Activated CD4-positive, alpha-beta T cell treated with anti-CD3 and anti-CD28 coated beads for 36 hours (primary cell): ENCODE measurements around the gene OLFML2A. TPM values are rescaled to one million over a fixed set of nuclear protein-coding genes. Genes with fewer than 3 reads are reported as not detected.
A peak's percentile ranks its signal among the peaks of the same experiment; 100 is the strongest.

Experiments used
- ATAC-seq: fragments of 200-7000 bp; cut with Tn5 transposase; one replicate; pipeline ENCODE4 v1.10.0; 2021; ENCODE audit warnings: mild to moderate bottlenecking, moderate library complexity
- CTCF ChIA-PET: fragments of 350-600 bp; sonication (Branson Sonifier 250); formaldehyde crosslinking; loops from one replicate; lab custom pipeline; 2021; ENCODE audit warnings: antibody characterized with exemption; lab: Charles Lee
- POLR2A ChIA-PET: fragments of 350-600 bp; sonication (Branson Sonifier 250); formaldehyde crosslinking; loops from one replicate; lab custom pipeline; 2021; ENCODE audit warnings: antibody characterized with exemption, inconsistent platforms; lab: Charles Lee
- DNase-seq: peaks from one replicate; pipeline ENCODE4 v3.0.0-alpha.2; 2020
- H3K27ac Mint-ChIP-seq: one replicate; pipeline ENCODE4 v1.8.0; 2021; ENCODE audit warnings: mixed read lengths
- H3K27me3 Mint-ChIP-seq: one replicate; pipeline ENCODE4 v1.8.0; 2021; ENCODE audit warnings: mixed read lengths
- H3K36me3 Mint-ChIP-seq: one replicate; pipeline ENCODE4 v1.8.0; 2021; ENCODE audit warnings: low read depth, mixed read lengths
- H3K4me1 Mint-ChIP-seq: one replicate; pipeline ENCODE4 v1.8.0; 2021; ENCODE audit warnings: mixed read lengths
- H3K4me3 Mint-ChIP-seq: one replicate; pipeline ENCODE4 v1.8.0; 2021; ENCODE audit warnings: mild to moderate bottlenecking, moderate library complexity, mixed read lengths
- H3K9me3 Mint-ChIP-seq: one replicate; pipeline ENCODE4 v1.8.0; 2021; ENCODE audit warnings: low read depth, mixed read lengths
- intact Hi-C, 2 experiments: fragments of 100-400 bp; cut with DNase I in 1 of 2; cut with micrococcal nuclease in 1 of 2; formaldehyde crosslinking; loops; one replicate each; pipeline versions ENCODE4 v1.14.2 to v1.15.1; 2022 to 2024; cut with DNase I, micrococcal nuclease
- total RNA-seq, 2 experiments: library from RNA; stranded (reverse); gene quantifications; one replicate each; pipeline ENCODE4 v1.2.3, GENCODE V29; 2021

OLFML2A gene
- total RNA-seq, 2 experiments from 2014 or later: 0.05 TPM; not detected in 1

GRCh38 chr9:124810663-124811355 is 33.9 kb downstream of the OLFML2A start:
- intact Hi-C loops: no loop called here
- DNase-seq (no peak), ATAC-seq (no peak)
- H3K4me3 Mint-ChIP-seq: no peak overlapping the region
- H3K9me3 Mint-ChIP-seq: no peaks in the 10 kb centered on the region
- no peaks in the 10 kb centered on the region for H3K4me1 Mint-ChIP-seq
- ChIA-PET CTCF (no interaction called here), POLR2A (no interaction called here)
- H3K36me3 Mint-ChIP-seq: no peaks in the 10 kb centered on the region
- H3K27me3 Mint-ChIP-seq: no peaks in the 10 kb centered on the region
- H3K27ac Mint-ChIP-seq: no peak overlapping the region

GRCh38 chr9:124812441-124812876 is 35.5 kb downstream of the OLFML2A start:
- H3K4me1 Mint-ChIP-seq: no peaks in the 10 kb centered on the region
- H3K4me3 Mint-ChIP-seq: no peak overlapping the region
- no peak for ATAC-seq
- intact Hi-C loops: no loop called here
- H3K27me3 Mint-ChIP-seq: no peaks in the 10 kb centered on the region
- no peaks in the 10 kb centered on the region for H3K9me3 Mint-ChIP-seq
- H3K27ac Mint-ChIP-seq: no peak overlapping the region
- H3K36me3 Mint-ChIP-seq: no peaks in the 10 kb centered on the region
- DNase-seq: peak; percentile 27
- ChIA-PET CTCF (interaction anchor here (0.7 kb wide), 1 partner anchor 11 kb away, joined by 4 read pairs; no protein-coding TSS in a partner anchor), POLR2A (no interaction called here)

- ChIA-PET POLR2A (interaction anchor here (0.6 kb wide), 1 partner anchor 44 kb away, joined by 3 read pairs; no protein-coding TSS in a partner anchor), CTCF (interaction anchor here (0.7 kb wide), 1 partner anchor 38 kb away, joined by 6 read pairs; no protein-coding TSS in a partner anchor)
- Mint-ChIP-seq H3K4me1 (peaks cover 1% of the 10 kb centered on the region), H3K27me3 (peaks cover 1% of the 10 kb centered on the region), H3K9me3 (no peaks in the 10 kb centered on the region), H3K27ac (no peak overlapping the region), H3K4me3 (no peak overlapping the region), H3K36me3 (no peaks in the 10 kb centered on the region)
- intact Hi-C loops: no loop called here
- no peak for ATAC-seq
- no peak for DNase-seq
Measured at GRCh38 chr9:124813041-124813440, 36.1 kb downstream of the OLFML2A start.

- ChIA-PET CTCF (interaction anchor here (0.6 to 1.8 kb wide), 3 partner anchors 38 to 586 kb away, joined by 4 to 6 read pairs (median 5); partner anchors contain the start of gene NR6A1), POLR2A (interaction anchor here (0.6 kb wide), 1 partner anchor 44 kb away, joined by 3 read pairs; no protein-coding TSS in a partner anchor)
- DNase-seq: no peak
- Mint-ChIP-seq H3K36me3 (no peaks in the 10 kb centered on the region), H3K4me1 (peaks cover 7% of the 10 kb centered on the region), H3K4me3 (no peak overlapping the region), H3K27me3 (peaks cover 4% of the 10 kb centered on the region), H3K9me3 (no peaks in the 10 kb centered on the region), H3K27ac (no peak overlapping the region)
- no peak for ATAC-seq
- intact Hi-C loops: no loop called here
Measured at GRCh38 chr9:124813501-124814163, 36.7 kb downstream of the OLFML2A start.

- Mint-ChIP-seq H3K27ac (no peak overlapping the region), H3K4me3 (no peak overlapping the region), H3K4me1 (peaks cover 8% of the 10 kb centered on the region), H3K36me3 (no peaks in the 10 kb centered on the region), H3K9me3 (no peaks in the 10 kb centered on the region), H3K27me3 (peaks cover 4% of the 10 kb centered on the region)
- ChIA-PET CTCF (interaction anchor here (0.6 to 1.8 kb wide), 3 partner anchors 42 to 587 kb away, joined by 3 to 5 read pairs (median 4); partner anchors contain the start of gene NR6A1), POLR2A (no interaction called here)
- DNase-seq (no peak), ATAC-seq (no peak)
- intact Hi-C loops: no loop called here
Measured at GRCh38 chr9:124814164-124814535, 37.2 kb downstream of the OLFML2A start.

GRCh38 chr9:124815601-124816000 is 38.7 kb downstream of the OLFML2A start:
- Mint-ChIP-seq H3K27me3 (peaks cover 4% of the 10 kb centered on the region), H3K4me1 (peaks cover 8% of the 10 kb centered on the region), H3K27ac (no peak overlapping the region), H3K36me3 (no peaks in the 10 kb centered on the region), H3K4me3 (no peak overlapping the region), H3K9me3 (no peaks in the 10 kb centered on the region)
- ChIA-PET CTCF (interaction anchor here (1.8 kb wide), 1 partner anchor 44 kb away, joined by 5 read pairs; the partner anchor contains the start of gene NR6A1), POLR2A (no interaction called here)
- intact Hi-C loops: no loop called here
- ATAC-seq (no peak), DNase-seq (no peak)

GRCh38 chr9:124818431-124819281 is 41.7 kb downstream of the OLFML2A start:
- CTCF ChIA-PET: interaction anchor here (0.5 to 1.3 kb wide), 3 partner anchors 22 to 1503 kb away, joined by 3 to 4 read pairs (median 3); no protein-coding TSS in a partner anchor
- Mint-ChIP-seq H3K4me3 (no peak overlapping the region), H3K36me3 (no peaks in the 10 kb centered on the region), H3K27ac (peak overlapping the region; percentile 65), H3K4me1 (peaks cover 8% of the 10 kb centered on the region), H3K27me3 (peaks cover 4% of the 10 kb centered on the region), H3K9me3 (no peaks in the 10 kb centered on the region)
- intact Hi-C loops: no loop called here
- peak; percentile 86 for ATAC-seq
- DNase-seq: peak; percentile 51
- POLR2A ChIA-PET: interaction anchor here (0.6 kb wide), 1 partner anchor 434 kb away, joined by 5 read pairs; no protein-coding TSS in a partner anchor

- no peaks in the 10 kb centered on the region for H3K9me3 Mint-ChIP-seq
- intact Hi-C loops: no loop called here
- H3K27me3 Mint-ChIP-seq: peaks cover 4% of the 10 kb centered on the region
- no peak overlapping the region for H3K4me3 Mint-ChIP-seq
- DNase-seq: no peak
- H3K27ac Mint-ChIP-seq: no peak overlapping the region
- no peaks in the 10 kb centered on the region for H3K36me3 Mint-ChIP-seq
- no peak for ATAC-seq
- CTCF ChIA-PET: no interaction called here
- H3K4me1 Mint-ChIP-seq: peaks cover 8% of the 10 kb centered on the region
- POLR2A ChIA-PET: no interaction called here
Measured at GRCh38 chr9:124820698-124821623, 44.0 kb downstream of the OLFML2A start.

- intact Hi-C loops: no loop called here
- Mint-ChIP-seq H3K27ac (no peak overlapping the region), H3K9me3 (no peaks in the 10 kb centered on the region), H3K4me3 (no peak overlapping the region), H3K4me1 (no peaks in the 10 kb centered on the region), H3K36me3 (no peaks in the 10 kb centered on the region), H3K27me3 (peaks cover 3% of the 10 kb centered on the region)
- CTCF ChIA-PET: interaction anchor here (0.6 kb wide), 1 partner anchor 16 kb away, joined by 3 read pairs; no protein-coding TSS in a partner anchor
- POLR2A ChIA-PET: no interaction called here
- DNase-seq (no peak), ATAC-seq (no peak)
Measured at GRCh38 chr9:124828489-124829333, 51.8 kb downstream of the OLFML2A start.

- POLR2A ChIA-PET: no interaction called here
- no peak for ATAC-seq
- intact Hi-C loops: no loop called here
- H3K4me3 Mint-ChIP-seq: no peak overlapping the region
- CTCF ChIA-PET: interaction anchor here (0.6 kb wide), 1 partner anchor 15 kb away, joined by 3 read pairs; no protein-coding TSS in a partner anchor
- no peaks in the 10 kb centered on the region for H3K4me1 Mint-ChIP-seq
- no peak overlapping the region for H3K27ac Mint-ChIP-seq
- DNase-seq: no peak
- peaks cover 3% of the 10 kb centered on the region for H3K27me3 Mint-ChIP-seq
- no peaks in the 10 kb centered on the region for H3K9me3 Mint-ChIP-seq
- no peaks in the 10 kb centered on the region for H3K36me3 Mint-ChIP-seq
Measured at GRCh38 chr9:124829334-124829669, 52.4 kb downstream of the OLFML2A start.
